ENCODE data around the gene IPO7. TPM values are rescaled to one million over a fixed set of nuclear protein-coding genes. Genes with fewer than 3 reads are reported as not detected.

The IPO7 gene
- total RNA-seq, 1 experiment from 2014 or later = 170 TPM

DNA sequence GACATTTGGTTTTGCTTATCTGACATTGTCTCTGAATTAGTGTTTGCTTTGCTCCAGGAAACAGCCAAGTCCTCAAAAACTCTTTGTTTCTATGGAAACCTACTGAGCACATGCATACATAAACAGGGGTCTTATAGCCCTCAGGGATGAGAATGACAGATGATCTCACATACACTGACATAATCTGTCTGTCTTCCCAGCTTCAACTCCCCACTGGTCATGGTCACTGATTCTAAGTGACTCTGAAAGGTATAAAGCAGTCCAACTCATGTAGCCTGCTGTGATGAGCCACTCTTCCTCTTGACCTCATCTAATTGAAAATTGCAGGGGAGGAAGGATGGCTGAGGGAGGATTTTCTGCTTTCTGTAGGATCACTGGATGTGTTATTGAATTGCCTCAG lies 89.0 kb downstream of the IPO7 start:
- Mint-ChIP-seq H3K27ac (ENCODE audit: unreplicated experiment) (no peak overlapping the region), H3K4me3 (ENCODE audit: low read depth, unreplicated experiment) (no peak overlapping the region), H3K9me3 (ENCODE audit: low read depth, unreplicated experiment) (no peaks in the 10 kb centered on the region), H3K27me3 (ENCODE audit: unreplicated experiment) (no peaks in the 10 kb centered on the region), H3K36me3 (ENCODE audit: insufficient read depth, unreplicated experiment) (peaks cover 17% of the 10 kb centered on the region), H3K4me1 (ENCODE audit: low read depth, unreplicated experiment) (no peaks in the 10 kb centered on the region)
- TF ChIP-seq, protein P1, sequence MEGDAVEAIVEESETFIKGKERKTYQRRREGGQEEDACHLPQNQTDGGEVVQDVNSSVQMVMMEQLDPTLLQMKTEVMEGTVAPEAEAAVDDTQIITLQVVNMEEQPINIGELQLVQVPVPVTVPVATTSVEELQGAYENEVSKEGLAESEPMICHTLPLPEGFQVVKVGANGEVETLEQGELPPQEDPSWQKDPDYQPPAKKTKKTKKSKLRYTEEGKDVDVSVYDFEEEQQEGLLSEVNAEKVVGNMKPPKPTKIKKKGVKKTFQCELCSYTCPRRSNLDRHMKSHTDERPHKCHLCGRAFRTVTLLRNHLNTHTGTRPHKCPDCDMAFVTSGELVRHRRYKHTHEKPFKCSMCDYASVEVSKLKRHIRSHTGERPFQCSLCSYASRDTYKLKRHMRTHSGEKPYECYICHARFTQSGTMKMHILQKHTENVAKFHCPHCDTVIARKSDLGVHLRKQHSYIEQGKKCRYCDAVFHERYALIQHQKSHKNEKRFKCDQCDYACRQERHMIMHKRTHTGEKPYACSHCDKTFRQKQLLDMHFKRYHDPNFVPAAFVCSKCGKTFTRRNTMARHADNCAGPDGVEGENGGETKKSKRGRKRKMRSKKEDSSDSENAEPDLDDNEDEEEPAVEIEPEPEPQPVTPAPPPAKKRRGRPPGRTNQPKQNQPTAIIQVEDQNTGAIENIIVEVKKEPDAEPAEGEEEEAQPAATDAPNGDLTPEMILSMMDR (IDR thresholded peaks at IDR 0.05; ENCODE audit: unreplicated experiment) = no peak
- intact Hi-C loops (cut with micrococcal nuclease; ENCODE audit: unreplicated experiment) = no loop called here
- CTCF ChIA-PET = interaction anchor here (0.6 kb wide), 1 partner anchor 248 kb away, joined by 4 read pairs; no protein-coding TSS in a partner anchor
- no peak for DNase-seq
- no TSS peak for BruUV-seq (replicated peaks)

DNA sequence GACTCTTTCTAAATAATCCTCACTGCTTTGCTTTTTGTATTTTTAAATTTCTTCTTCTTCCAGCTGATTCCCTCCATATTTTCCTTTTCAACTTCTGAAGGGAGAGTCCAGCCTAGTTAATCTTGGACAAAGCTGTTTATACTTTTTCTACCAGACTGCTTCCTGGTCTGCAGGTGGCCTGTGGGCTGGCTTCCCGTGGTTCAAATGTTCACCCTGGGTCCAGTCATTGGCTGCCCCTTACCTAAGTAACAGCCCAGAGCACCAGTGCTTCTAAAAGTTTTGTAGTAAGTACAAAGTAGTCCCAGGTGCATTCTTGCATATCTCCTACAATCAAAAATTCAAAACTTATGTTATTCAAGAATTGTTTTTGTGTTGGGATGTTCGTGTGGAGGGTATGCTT lies 95.4 kb downstream of the IPO7 start:
- Mint-ChIP-seq H3K4me3 (ENCODE audit: low read depth, unreplicated experiment) (no peak overlapping the region), H3K9me3 (ENCODE audit: low read depth, unreplicated experiment) (no peaks in the 10 kb centered on the region), H3K4me1 (ENCODE audit: low read depth, unreplicated experiment) (no peaks in the 10 kb centered on the region), H3K36me3 (ENCODE audit: insufficient read depth, unreplicated experiment) (peaks cover 5% of the 10 kb centered on the region), H3K27me3 (ENCODE audit: unreplicated experiment) (no peaks in the 10 kb centered on the region), H3K27ac (ENCODE audit: unreplicated experiment) (no peak overlapping the region)
- no peak for DNase-seq
- CTCF ChIA-PET = interaction anchor here (1.1 kb wide), 1 partner anchor 27 kb away, joined by 3 read pairs; no protein-coding TSS in a partner anchor
- intact Hi-C loops (cut with micrococcal nuclease; ENCODE audit: unreplicated experiment) = no loop called here
- no TSS peak for BruUV-seq (replicated peaks)
- TF ChIP-seq, protein P1 (IDR thresholded peaks at IDR 0.05; ENCODE audit: unreplicated experiment) = no peak

DNA sequence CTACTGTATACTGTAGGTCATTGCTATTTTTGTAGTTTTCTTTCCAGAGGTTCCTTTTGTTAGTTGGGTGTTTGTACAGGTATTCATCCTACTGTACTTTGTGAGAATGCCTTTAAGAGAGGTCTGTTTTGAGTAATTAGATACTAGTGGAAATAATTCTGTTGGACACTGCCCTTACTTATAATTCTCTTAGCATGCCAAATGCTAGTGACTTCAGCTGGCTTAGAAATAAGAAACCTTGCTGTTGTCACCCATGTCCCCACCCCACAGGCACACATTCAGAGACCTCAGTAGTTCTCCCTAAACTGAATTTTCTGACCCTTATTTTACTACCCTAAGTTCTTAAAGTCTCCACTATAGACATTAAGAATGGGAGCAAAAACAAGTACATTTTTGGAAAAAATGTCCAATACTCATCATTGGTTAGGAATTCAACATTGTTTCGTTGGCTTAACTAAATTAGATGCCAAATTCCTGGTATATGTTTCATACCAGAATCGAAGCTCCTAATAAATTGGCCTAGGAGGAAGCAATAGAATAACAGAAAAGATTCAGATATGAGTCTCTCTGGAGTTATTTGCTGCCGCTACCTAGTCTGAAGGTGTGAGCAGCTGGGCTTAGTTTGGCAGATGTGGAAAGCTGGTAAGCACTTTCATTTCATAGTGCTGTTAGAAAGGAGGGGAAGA lies 104.8 kb downstream of the IPO7 start:
- CTCF ChIA-PET = interaction anchor here (0.6 kb wide), 1 partner anchor 84 kb away, joined by 4 read pairs; no protein-coding TSS in a partner anchor
- H3K27me3 Mint-ChIP-seq (ENCODE audit: unreplicated experiment) = no peaks in the 10 kb centered on the region
- no TSS peak for BruUV-seq (replicated peaks)
- TF ChIP-seq, protein P1 (IDR thresholded peaks at IDR 0.05; ENCODE audit: unreplicated experiment) = no peak
- H3K9me3 Mint-ChIP-seq (ENCODE audit: low read depth, unreplicated experiment) = no peaks in the 10 kb centered on the region
- H3K4me1 Mint-ChIP-seq (ENCODE audit: low read depth, unreplicated experiment) = no peaks in the 10 kb centered on the region
- no peak overlapping the region for H3K27ac Mint-ChIP-seq (ENCODE audit: unreplicated experiment)
- intact Hi-C loops (cut with micrococcal nuclease; ENCODE audit: unreplicated experiment) = no loop called here
- no peak overlapping the region for H3K4me3 Mint-ChIP-seq (ENCODE audit: low read depth, unreplicated experiment)
- H3K36me3 Mint-ChIP-seq (ENCODE audit: insufficient read depth, unreplicated experiment) = no peaks in the 10 kb centered on the region
- no peak for DNase-seq

DNA sequence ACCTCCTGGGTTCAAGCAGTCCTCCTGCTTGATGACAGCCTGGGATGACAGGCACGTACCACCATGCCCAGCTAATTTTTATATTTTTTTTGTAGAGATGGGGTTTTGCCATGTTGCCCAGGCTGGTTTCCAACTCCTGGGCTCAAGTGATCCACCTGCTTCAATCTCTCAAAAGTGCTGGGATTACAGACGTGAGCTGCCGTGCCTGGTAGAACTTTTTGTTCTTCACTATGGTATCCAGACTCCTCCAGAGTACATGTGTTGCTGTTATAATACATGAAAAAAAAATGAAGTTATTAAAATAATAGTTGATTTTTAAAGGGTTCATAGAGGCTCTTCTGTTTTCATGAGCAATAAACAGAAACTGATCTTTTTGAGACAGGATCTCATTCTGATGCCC lies 105.9 kb downstream of the IPO7 start:
- BruUV-seq (replicated peaks) = no TSS peak
- no peaks in the 10 kb centered on the region for H3K9me3 Mint-ChIP-seq (ENCODE audit: low read depth, unreplicated experiment)
- intact Hi-C loops (cut with micrococcal nuclease; ENCODE audit: unreplicated experiment) = no loop called here
- no peak overlapping the region for H3K4me3 Mint-ChIP-seq (ENCODE audit: low read depth, unreplicated experiment)
- no peak overlapping the region for H3K27ac Mint-ChIP-seq (ENCODE audit: unreplicated experiment)
- CTCF ChIA-PET = interaction anchor here (1.1 kb wide), 1 partner anchor 21 kb away, joined by 7 read pairs; no protein-coding TSS in a partner anchor
- no peaks in the 10 kb centered on the region for H3K4me1 Mint-ChIP-seq (ENCODE audit: low read depth, unreplicated experiment)
- H3K36me3 Mint-ChIP-seq (ENCODE audit: insufficient read depth, unreplicated experiment) = no peaks in the 10 kb centered on the region
- no peaks in the 10 kb centered on the region for H3K27me3 Mint-ChIP-seq (ENCODE audit: unreplicated experiment)
- TF ChIP-seq, protein P1 (IDR thresholded peaks at IDR 0.05; ENCODE audit: unreplicated experiment) = no peak
- no peak for DNase-seq

Measured in Calu3 (cell line).